Glomerular visceral epithelial cell (primary cell): ENCODE measurements around the gene ZNF195.
"Not testable (repeated sequence)": the region's sequence is repeated elsewhere in the genome, so short reads cannot be mapped to it uniquely, and the experiment has no call there.

Experiments
- DNase-seq: peaks from one replicate; pipeline ENCODE4 v3.0.0-alpha.2; 2016; ENCODE audit errors: extremely low spot score

Gene ZNF195

DNA sequence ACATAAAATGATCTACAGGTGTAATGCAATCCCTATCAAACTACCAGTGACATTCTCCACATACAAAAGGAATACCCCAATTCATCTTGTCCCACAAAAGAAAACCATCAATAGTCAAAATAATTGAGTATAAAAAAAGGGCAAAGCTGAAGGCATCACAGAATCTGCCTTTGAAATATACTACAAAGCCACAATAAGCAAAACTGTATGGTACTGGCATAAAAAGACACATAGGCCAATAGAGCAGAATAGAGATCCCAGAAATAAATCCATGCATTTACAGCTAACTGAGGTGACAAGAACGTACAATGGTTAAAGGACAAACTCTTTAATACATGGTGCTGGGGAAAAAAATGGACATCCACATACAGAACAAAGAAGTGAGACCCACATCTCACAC is 31.8 kb downstream of the ZNF195 start:
- DNase-seq = no peak

GRCh38 chr11:3346587-3346986 is 32.4 kb downstream of the ZNF195 start:
- DNase-seq = no peak

DNA sequence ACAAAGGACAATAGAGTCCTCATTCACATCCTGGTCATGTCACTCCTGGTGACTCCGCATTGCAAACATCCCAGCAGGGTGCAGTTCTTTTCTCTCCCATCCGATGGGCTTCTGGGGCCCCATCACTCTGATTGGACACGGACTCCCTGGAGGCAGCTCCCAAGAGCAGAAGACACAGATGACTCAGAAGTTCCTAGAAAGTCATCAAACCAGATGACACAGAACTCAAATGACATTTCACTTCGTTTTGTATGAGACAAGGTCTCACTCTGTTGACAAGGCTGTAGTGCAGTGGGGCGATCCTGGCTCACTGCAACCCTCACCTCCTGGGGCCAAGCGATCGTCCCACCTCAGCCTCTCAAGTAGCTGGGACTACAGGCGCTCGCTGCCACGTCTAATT is 33.2 kb downstream of the ZNF195 start:
- DNase-seq = no peak

GRCh38 chr11:3344327-3345174 is 34.4 kb downstream of the ZNF195 start:
- DNase-seq = no peak

DNA sequence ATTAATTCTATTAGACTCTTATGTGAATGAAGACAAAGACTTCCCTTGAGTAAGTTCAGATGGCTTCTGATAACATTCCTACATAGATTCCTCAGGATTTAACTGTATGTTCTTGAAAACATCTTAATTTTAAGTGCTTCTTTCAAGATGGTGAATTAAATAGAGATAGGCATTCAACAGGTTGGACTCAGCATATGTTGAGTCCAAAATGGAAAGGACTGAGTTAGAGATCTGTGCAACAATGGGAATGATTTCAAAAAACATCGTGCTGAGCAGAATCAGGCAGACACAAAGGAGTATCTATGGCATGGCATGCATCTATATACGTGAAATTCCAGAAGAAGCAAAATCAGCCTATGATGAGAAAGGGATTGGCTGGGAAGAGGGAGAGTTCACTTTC is 36.2 kb downstream of the ZNF195 start:
- DNase-seq = no peak

- no peak for DNase-seq
Observed at GRCh38 chr11:3341298-3341697, 37.6 kb downstream of the ZNF195 start.

- DNase-seq = peak; percentile 25
Observed at GRCh38 chr11:3340025-3340424, 38.9 kb downstream of the ZNF195 start.

DNA sequence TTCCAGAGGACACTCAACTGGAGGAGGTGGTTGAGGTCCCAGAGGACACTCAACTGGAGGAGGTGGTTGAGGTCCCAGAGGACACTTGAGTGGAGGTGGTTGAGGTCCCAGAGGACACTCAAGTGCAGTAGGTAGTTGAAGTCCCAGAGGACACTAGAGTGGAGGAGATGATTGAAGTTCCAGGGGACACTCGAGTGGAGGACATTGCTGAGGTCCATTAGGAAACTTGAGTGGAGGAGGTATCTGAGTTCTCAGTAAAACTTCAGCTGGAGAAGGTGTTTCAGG is 39.7 kb downstream of the ZNF195 start:
- DNase-seq = no peak

DNA sequence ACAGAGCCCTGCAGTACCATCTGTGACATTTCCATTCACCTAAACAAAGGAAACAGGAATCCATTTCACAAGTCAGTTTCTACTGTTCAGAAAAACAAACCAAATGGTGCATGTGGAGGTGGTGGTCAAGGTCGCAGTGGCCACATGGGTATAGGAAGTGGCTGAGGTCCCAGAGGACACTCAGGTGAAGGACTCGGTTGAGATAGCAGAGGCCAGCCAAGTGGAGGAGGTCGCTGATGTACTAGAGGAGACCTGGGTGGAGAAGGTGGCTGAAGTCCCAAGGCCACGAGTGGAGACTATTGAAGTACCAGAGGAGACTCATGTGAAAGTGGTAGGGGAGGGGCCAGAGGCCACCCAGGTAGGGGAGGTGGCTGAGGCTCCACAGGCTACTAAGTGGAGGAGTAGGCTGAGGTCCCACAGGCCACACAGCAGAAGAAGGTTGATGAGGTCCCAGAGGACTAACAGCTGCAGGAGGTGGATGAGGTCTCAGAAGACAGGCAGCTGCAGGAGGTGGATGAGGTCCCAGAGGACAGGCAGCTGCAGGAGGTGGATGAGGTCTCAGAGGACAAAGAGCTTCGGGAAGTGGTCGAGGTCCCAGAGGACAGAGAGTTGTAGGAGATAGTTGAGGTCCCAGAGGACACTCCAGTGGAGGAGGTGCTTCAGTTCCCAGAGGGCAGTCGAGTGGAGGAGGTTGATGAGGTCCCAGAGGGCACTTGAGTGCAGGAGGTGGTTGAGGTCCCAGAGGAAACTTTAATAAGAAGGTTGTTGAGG is 40.2 kb downstream of the ZNF195 start:
- no peak for DNase-seq

DNA sequence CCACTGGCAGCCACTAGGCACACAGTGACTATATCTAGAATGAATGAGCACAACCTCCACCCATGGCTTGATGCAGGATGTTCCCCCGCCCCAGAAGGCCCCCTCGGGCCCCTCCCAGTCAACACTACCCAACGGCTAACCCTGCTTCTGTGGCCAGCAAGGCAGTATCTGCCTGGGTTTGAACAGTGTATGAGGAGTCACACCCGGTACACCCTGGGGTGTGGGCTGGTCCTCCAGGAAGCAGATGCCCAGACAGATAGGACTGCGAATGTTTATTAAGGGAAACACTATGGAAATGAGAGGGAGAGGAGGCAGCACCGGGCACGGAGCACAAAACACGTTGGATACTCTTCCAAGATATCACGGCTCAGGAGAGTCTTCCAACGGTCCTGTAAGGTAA is 42.5 kb downstream of the ZNF195 start:
- not testable (repeated sequence) for DNase-seq

- not testable (repeated sequence) for DNase-seq
Observed at GRCh38 chr11:3333157-3333556, 45.8 kb downstream of the ZNF195 start.

DNA sequence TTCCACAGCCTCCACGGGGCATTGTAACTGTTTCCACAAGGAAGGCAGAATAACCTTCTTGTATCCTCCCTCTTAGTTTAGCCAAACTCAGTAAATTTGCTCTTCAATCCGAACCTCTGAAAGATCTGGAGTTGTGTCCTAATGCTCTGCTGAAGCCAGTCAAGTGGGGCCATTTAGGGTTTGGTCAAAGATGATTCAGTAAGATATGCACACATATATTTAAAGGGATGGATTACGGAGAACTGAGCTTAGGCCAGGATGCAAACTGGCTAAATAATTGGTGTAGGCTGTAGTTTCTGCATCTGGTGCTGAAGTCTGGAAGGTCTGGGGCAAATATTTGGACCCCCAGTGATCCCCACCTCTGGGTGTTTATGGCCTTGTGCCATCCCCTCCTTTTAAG is 47.9 kb downstream of the ZNF195 start:
- not testable (repeated sequence) for DNase-seq

DNA sequence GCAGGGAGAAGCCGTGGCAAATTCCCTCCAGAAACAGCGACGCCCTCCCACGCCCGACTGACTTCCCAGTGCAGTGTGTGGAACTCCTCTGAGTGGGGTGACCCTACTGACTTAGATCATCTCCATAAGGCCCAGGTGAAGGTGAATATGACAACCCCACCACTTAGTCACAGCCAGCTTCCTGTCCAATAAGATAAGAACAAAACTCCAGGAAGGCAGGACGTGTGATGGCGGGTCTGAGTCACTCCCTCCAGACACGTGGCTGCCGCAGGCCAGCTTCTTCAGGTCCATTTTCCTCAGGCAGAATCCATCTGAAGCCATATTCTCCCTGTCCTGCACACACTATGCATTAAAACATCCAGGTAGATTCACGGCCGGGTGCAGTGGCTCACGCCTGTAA is 48.9 kb downstream of the ZNF195 start:
- DNase-seq = not testable (repeated sequence)

DNA sequence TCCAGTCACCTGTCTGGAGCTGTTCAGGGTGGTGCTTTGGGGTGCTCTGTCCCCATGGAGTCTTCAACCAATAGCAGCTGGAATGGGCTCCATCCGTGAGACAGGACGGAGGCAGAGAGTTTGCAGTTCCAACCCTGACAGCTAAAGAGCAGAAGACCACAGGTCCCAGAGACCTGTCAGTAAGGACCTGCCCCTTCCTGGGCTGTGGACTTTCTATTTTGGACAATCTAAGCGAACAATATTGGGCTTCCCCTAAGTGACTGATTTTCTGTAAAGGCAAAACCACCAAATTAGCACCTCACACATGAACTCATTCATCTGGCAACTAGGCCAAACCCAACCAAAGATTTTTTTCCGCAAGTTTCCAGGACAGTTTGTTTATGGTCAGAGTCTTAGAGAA is 50.4 kb downstream of the ZNF195 start:
- DNase-seq = not testable (repeated sequence)

DNA sequence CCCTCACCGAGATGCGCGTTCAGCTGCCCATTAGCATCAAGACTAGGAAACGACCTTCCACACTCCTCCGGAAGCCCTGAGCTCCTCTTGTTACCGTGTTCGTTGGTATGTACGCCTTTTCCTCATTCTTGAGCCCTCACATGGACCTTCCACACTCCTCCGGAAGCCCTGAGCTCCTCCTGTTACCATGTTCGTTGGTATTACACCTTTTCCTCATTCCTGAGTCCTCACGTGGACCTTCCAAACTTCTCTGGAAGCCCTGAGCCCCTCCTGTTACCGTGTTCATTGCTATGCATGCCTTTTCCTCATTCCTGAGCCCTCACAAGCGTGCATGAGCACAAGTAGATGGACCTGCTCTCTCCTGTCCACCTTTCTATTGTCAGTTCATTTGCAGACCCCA is 52.5 kb downstream of the ZNF195 start:
- not testable (repeated sequence) for DNase-seq

DNA sequence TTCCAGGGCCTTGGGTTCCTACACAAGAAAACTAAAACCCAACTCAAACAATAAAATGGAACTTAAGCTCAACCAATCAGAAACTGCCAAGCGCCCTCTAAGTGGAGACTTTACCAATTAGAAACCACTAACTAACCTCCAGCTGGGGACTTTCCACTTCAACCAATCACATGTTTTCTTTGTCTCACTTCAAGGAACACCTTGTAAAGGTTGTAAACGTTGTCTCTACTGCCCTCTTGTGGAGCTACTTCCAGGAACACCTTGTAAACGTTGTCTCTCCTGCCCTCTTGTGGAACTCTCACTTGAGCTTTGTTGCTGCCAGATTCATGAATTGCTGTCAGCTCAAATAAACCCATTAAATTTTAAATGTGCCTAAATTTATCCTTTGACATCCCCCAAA is 54.2 kb downstream of the ZNF195 start:
- DNase-seq = not testable (repeated sequence)
